ENCODE results near the gene CACNA2D3.

DNA sequence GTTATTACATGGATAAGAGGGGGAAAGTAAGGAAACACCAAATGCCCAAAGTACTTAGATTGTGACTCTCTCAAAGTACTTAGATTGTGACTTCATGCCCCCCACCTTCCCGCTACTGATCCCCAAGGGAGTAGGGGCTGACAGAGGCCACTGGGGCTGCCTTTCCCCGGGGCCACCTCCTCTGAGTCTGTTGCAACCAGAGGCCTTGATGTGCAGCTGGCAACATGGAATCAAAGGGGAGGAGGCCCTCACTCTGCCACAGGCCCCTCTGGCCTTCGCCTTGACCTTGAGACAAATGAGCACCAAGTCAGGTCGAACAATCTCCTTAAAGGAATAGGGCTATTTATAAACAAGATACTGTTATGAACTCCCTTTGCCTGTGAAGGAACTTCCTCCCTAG is 743.0 kb downstream of the CACNA2D3 start:
- TF ChIP-seq, protein P1, sequence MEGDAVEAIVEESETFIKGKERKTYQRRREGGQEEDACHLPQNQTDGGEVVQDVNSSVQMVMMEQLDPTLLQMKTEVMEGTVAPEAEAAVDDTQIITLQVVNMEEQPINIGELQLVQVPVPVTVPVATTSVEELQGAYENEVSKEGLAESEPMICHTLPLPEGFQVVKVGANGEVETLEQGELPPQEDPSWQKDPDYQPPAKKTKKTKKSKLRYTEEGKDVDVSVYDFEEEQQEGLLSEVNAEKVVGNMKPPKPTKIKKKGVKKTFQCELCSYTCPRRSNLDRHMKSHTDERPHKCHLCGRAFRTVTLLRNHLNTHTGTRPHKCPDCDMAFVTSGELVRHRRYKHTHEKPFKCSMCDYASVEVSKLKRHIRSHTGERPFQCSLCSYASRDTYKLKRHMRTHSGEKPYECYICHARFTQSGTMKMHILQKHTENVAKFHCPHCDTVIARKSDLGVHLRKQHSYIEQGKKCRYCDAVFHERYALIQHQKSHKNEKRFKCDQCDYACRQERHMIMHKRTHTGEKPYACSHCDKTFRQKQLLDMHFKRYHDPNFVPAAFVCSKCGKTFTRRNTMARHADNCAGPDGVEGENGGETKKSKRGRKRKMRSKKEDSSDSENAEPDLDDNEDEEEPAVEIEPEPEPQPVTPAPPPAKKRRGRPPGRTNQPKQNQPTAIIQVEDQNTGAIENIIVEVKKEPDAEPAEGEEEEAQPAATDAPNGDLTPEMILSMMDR (conservative IDR thresholded peaks at IDR 0.05; ENCODE audit: low read depth, low read length): no peak
- no peak for TF ChIP-seq EZH2 (IDR thresholded peaks at IDR 0.05; ENCODE audit: low read length, unreplicated experiment)
